HG03469 (cell line): ENCODE measurements around the gene HAPSTR1.

Experiments
- ATAC-seq: cut with Tn5 transposase; IDR thresholded peaks from one replicate; pipeline ENCODE4 v1.9.1; 2021; ENCODE audit warnings: mild to moderate bottlenecking, moderate library complexity, moderate number of reproducible peaks; ENCODE audit not compliant: unreplicated experiment

The HAPSTR1 gene

GRCh38 chr16:9095656-9096397 lies 4.4 kb downstream of the HAPSTR1 start:
- ATAC-seq, result no peak

- no peak for ATAC-seq
Measured at GRCh38 chr16:9096416-9096952, 5.0 kb downstream of the HAPSTR1 start.

- no peak for ATAC-seq
Measured at GRCh38 chr16:9097266-9098219, 6.1 kb downstream of the HAPSTR1 start.

GRCh38 chr16:9098377-9099090 lies 7.1 kb downstream of the HAPSTR1 start:
- no peak for ATAC-seq

GRCh38 chr16:9099131-9099625 lies 7.7 kb downstream of the HAPSTR1 start:
- ATAC-seq, result no peak

GRCh38 chr16:9102379-9102778 lies 10.9 kb downstream of the HAPSTR1 start:
- no peak for ATAC-seq

GRCh38 chr16:9102943-9103342 lies 11.5 kb downstream of the HAPSTR1 start:
- no peak for ATAC-seq

- ATAC-seq, result no peak
Measured at GRCh38 chr16:9103546-9103945, 12.1 kb downstream of the HAPSTR1 start.

- ATAC-seq, result no peak
Measured at GRCh38 chr16:9105189-9105588, 13.7 kb downstream of the HAPSTR1 start.

- no peak for ATAC-seq
Measured at GRCh38 chr16:9107025-9107970, 15.9 kb downstream of the HAPSTR1 start.

GRCh38 chr16:9109255-9109654 lies 17.8 kb downstream of the HAPSTR1 start:
- no peak for ATAC-seq

- ATAC-seq, result no peak
Measured at GRCh38 chr16:9112166-9112843, 20.9 kb downstream of the HAPSTR1 start.

GRCh38 chr16:9112844-9113186 lies 21.4 kb downstream of the HAPSTR1 start:
- ATAC-seq, result no peak

GRCh38 chr16:9113707-9114106 lies 22.3 kb downstream of the HAPSTR1 start:
- no peak for ATAC-seq

- no peak for ATAC-seq
Measured at GRCh38 chr16:9114112-9114511, 22.7 kb downstream of the HAPSTR1 start.

GRCh38 chr16:9114842-9115241 lies 23.4 kb downstream of the HAPSTR1 start:
- no peak for ATAC-seq

- no peak for ATAC-seq
Measured at GRCh38 chr16:9115277-9115676, 23.8 kb downstream of the HAPSTR1 start.

- no peak for ATAC-seq
Measured at GRCh38 chr16:9116141-9116540, 24.7 kb downstream of the HAPSTR1 start.

GRCh38 chr16:9118170-9118569 lies 26.7 kb downstream of the HAPSTR1 start:
- ATAC-seq, result no peak
